Activated B cell treated with CpG ODN at 0.5 μM for 24 hours (primary cell): Measurements from ENCODE around the gene TUSC2. TPM values are rescaled to one million over a fixed set of nuclear protein-coding genes. Genes with fewer than 3 reads are reported as not detected.

Source experiments
- ATAC-seq: fragments of 200-7000 bp; cut with Tn5 transposase; one replicate; pipeline ENCODE4 v1.10.0; 2021; ENCODE audit warnings: low read depth, mild to moderate bottlenecking, moderate library complexity
- CTCF ChIA-PET: fragments of 350-600 bp; sonication (Branson Sonifier 250); formaldehyde crosslinking; loops from one replicate; lab custom pipeline; 2021; ENCODE audit warnings: antibody characterized with exemption; lab: Charles Lee
- POLR2A ChIA-PET: fragments of 350-600 bp; sonication (Branson Sonifier 250); formaldehyde crosslinking; loops from one replicate; lab custom pipeline; 2021; ENCODE audit warnings: antibody characterized with exemption; lab: Charles Lee
- DNase-seq: peaks from one replicate; pipeline ENCODE4 v3.0.0; 2022
- H3K27ac Mint-ChIP-seq: one replicate; pipeline ENCODE4 v1.8.0; 2020; ENCODE audit warnings: mixed read lengths
- H3K27me3 Mint-ChIP-seq: one replicate; pipeline ENCODE4 v1.8.0; 2021; ENCODE audit warnings: mixed read lengths
- H3K36me3 Mint-ChIP-seq: one replicate; pipeline ENCODE4 v1.8.0; 2021; ENCODE audit warnings: low read depth, mixed read lengths
- H3K4me1 Mint-ChIP-seq: one replicate; pipeline ENCODE4 v1.8.0; 2021; ENCODE audit warnings: mixed read lengths
- H3K4me3 Mint-ChIP-seq: one replicate; pipeline ENCODE4 v1.8.0; 2020; ENCODE audit warnings: mild to moderate bottlenecking, mixed read lengths
- H3K9me3 Mint-ChIP-seq: one replicate; pipeline ENCODE4 v1.8.0; 2020; ENCODE audit warnings: mixed read lengths
- intact Hi-C: fragments of 100-400 bp; cut with micrococcal nuclease; formaldehyde crosslinking; loops from one replicate; pipeline ENCODE4 v1.15.1; 2024
- total RNA-seq: library from RNA; stranded (reverse); gene quantifications from 2 replicates; pipeline ENCODE4 v1.2.3, GENCODE V29; 2022
- TF ChIP-seq, protein P1 (sequence below): fragments of 200-600 bp; IDR thresholded peaks from one replicate; pipeline ENCODE4 v1.8.0; 2022; ENCODE audit warnings: antibody characterized with exemption, mild to moderate bottlenecking

TUSC2 gene
- total RNA-seq, 1 donor from 2014 or later, result 33.4 TPM

DNA sequence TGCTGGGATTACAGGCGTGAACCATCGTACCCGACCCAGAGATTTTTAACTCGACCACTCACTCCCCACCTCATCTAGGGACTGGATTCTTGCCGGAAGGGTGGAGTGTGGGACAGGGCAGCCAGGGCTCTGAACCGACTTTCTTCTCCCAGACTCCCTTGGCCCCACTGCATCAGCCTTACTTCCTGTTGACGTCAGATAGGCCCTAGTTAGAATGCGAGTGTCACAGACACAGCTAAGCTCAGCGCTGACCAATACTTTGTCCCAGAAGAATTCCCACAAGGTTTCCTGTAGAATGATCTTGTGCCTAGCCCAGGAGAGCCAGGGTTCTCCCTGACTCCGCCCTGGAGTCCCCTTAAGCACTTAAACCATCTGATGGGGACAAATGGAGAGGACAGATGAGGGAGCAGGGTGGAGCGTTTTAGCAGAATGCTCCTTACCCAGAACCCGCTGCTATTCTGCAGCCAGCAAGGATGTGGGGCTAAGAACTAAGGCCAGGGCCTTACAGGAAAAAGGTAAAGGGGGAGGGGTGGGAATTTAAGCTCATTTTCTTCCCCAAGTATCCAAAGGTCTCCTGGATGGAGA, 5.8 kb upstream of the TUSC2 start:
- CTCF ChIA-PET, result no interaction called here
- H3K4me1 Mint-ChIP-seq, result peaks cover 46% of the 10 kb centered on the region
- no peaks in the 10 kb centered on the region for H3K9me3 Mint-ChIP-seq
- intact Hi-C loops, result no loop called here
- peaks cover 47% of the 10 kb centered on the region for H3K36me3 Mint-ChIP-seq
- DNase-seq, result no peak
- H3K27ac Mint-ChIP-seq, result peak overlapping the region; percentile 37
- ATAC-seq, result no peak
- POLR2A ChIA-PET, result interaction anchor here (0.6 to 1.3 kb wide), 4 partner anchors 9 to 42 kb away, joined by 3 to 4 read pairs (median 3); partner anchors contain the start of gene IFRD2
- TF ChIP-seq, protein P1, sequence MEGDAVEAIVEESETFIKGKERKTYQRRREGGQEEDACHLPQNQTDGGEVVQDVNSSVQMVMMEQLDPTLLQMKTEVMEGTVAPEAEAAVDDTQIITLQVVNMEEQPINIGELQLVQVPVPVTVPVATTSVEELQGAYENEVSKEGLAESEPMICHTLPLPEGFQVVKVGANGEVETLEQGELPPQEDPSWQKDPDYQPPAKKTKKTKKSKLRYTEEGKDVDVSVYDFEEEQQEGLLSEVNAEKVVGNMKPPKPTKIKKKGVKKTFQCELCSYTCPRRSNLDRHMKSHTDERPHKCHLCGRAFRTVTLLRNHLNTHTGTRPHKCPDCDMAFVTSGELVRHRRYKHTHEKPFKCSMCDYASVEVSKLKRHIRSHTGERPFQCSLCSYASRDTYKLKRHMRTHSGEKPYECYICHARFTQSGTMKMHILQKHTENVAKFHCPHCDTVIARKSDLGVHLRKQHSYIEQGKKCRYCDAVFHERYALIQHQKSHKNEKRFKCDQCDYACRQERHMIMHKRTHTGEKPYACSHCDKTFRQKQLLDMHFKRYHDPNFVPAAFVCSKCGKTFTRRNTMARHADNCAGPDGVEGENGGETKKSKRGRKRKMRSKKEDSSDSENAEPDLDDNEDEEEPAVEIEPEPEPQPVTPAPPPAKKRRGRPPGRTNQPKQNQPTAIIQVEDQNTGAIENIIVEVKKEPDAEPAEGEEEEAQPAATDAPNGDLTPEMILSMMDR, result no peak
- H3K4me3 Mint-ChIP-seq, result peak overlapping the region; percentile 7
- H3K27me3 Mint-ChIP-seq, result no peaks in the 10 kb centered on the region

- Mint-ChIP-seq H3K4me1 (peaks cover 47% of the 10 kb centered on the region), H3K9me3 (no peaks in the 10 kb centered on the region), H3K27ac (no peak overlapping the region), H3K36me3 (peaks cover 48% of the 10 kb centered on the region), H3K27me3 (no peaks in the 10 kb centered on the region), H3K4me3 (no peak overlapping the region)
- POLR2A ChIA-PET, result no interaction called here
- DNase-seq, result no peak
- intact Hi-C loops, result no loop called here
- no peak for ATAC-seq
- TF ChIP-seq, protein P1, result no peak
- CTCF ChIA-PET, result interaction anchor here (0.9 kb wide), 1 partner anchor 8 kb away, joined by 3 read pairs; no protein-coding TSS in a partner anchor
These were observed 3.4 kb upstream of the TUSC2 start for GRCh38 chr3:50331364-50331907.

DNA sequence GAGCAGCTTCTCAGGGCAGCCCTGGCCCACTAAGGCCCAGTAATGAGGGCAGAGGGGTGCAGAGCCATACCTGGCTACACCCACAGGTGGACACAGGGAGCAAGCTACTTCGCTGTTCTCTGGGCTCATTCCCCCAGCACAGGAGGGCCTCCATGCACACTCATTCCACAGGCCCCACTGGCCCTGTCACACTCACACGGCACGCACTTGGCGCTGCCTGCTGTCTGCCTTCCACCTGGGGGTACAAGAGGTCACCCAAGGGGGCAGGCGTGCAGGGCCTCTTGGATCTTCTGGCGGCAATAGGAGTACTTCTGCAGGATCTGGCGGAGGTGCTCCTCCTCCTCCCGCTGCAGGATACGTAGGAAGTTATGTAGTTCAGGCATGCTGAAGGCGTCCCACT, 2.3 kb upstream of the TUSC2 start:
- POLR2A ChIA-PET, result no interaction called here
- no peak for ATAC-seq
- Mint-ChIP-seq H3K27me3 (no peaks in the 10 kb centered on the region), H3K36me3 (peaks cover 53% of the 10 kb centered on the region), H3K4me3 (no peak overlapping the region), H3K4me1 (peaks cover 39% of the 10 kb centered on the region), H3K9me3 (no peaks in the 10 kb centered on the region), H3K27ac (no peak overlapping the region)
- intact Hi-C loops, result no loop called here
- CTCF ChIA-PET, result no interaction called here
- no peak for DNase-seq
- TF ChIP-seq, protein P1, result no peak

DNA sequence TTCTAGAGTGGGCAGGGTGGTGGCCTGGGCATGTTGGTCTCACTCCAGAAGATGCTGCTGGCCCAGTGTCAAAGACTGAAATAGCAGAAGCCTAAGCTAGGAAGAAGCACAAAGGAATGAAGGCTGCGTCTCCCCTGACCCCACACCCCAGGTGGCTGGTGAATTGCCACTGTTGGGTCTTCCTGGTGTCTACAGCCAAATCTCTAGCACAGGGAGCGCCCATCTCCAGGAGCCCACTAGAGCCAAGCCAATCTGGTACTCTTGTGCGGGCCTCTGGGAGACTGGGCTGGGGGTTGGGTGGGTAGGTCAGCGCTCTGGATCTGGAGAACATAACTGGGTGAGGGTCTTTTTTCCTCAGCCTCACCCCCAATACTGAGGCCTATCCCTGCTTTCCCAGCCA, 894 bp downstream of the TUSC2 start:
- intact Hi-C loops, result no loop called here
- DNase-seq, result no peak
- CTCF ChIA-PET, result no interaction called here

GRCh38 chr3:50326182-50326541, 1.9 kb downstream of the TUSC2 start:
- H3K27me3 Mint-ChIP-seq, result no peaks in the 10 kb centered on the region
- no peak overlapping the region for H3K27ac Mint-ChIP-seq
- TF ChIP-seq, protein P1, result no peak
- CTCF ChIA-PET, result no interaction called here
- peaks cover 25% of the 10 kb centered on the region for H3K4me1 Mint-ChIP-seq
- H3K9me3 Mint-ChIP-seq, result no peaks in the 10 kb centered on the region
- H3K4me3 Mint-ChIP-seq, result peak overlapping the region; percentile 53
- POLR2A ChIA-PET, result interaction anchor here (0.9 to 9.7 kb wide), 2 partner anchors 12 to 25 kb away, joined by 3 to 167 read pairs; partner anchors contain the start of genes CYB561D2, NPRL2 and RASSF1
- DNase-seq (no peak), ATAC-seq (no peak)
- peaks cover 41% of the 10 kb centered on the region for H3K36me3 Mint-ChIP-seq
- intact Hi-C loops, result no loop called here

More for the DNA sequence above, 894 bp downstream of the TUSC2 start:
- Mint-ChIP-seq H3K36me3 (peaks cover 49% of the 10 kb centered on the region), H3K4me3 (peak overlapping the region; percentile 92), H3K27me3 (no peaks in the 10 kb centered on the region), H3K9me3 (no peaks in the 10 kb centered on the region), H3K4me1 (peaks cover 25% of the 10 kb centered on the region), H3K27ac (peak overlapping the region; percentile 46)
- ATAC-seq, result no peak
- TF ChIP-seq, protein P1, result no peak
- POLR2A ChIA-PET, result interaction anchor here (0.6 to 9.7 kb wide), 8 partner anchors 11 to 387 kb away, joined by 3 to 167 read pairs (median 4); partner anchors contain the start of genes CYB561D2, HYAL3, NAA80 and NPRL2
